ENCODE measurements around the gene REV1. TPM values are rescaled to one million over a fixed set of nuclear protein-coding genes. Genes with fewer than 3 reads are reported as not detected.

REV1 gene
- total and polyA plus RNA-seq, 2 donors (not counting 3 experiments of a cell fraction or from before 2014, with no cell fraction given): 16.6 to 50.3 TPM

GRCh38 chr2:99431587-99432275, 58.1 kb downstream of the REV1 start:
- ChIA-PET CTCF (interaction anchor here (0.6 to 1.2 kb wide), 2 partner anchors 9 to 724 kb away, joined by 3 read pairs; no protein-coding TSS in a partner anchor), POLR2A (no interaction called here)
- Histone ChIP-seq H3K79me2 (ENCODE audit: control insufficient read depth, insufficient read depth, low read length) (peaks cover 15% of the 10 kb centered on the region), H3K9me3 (replicated peaks; ENCODE audit: control insufficient read depth, insufficient read depth, low read length) (no peaks in the 10 kb centered on the region), H3K4me3 (replicated peaks in 1 of 3; ENCODE audit: insufficient read depth in 1 of 3, low read depth in 1 of 3, low read length in 3 of 3) (no peak overlapping the region), H3K9ac (replicated peaks; ENCODE audit: extremely low read depth, insufficient read depth, low read length) (no peak overlapping the region), H4K20me1 (replicated peaks; ENCODE audit: control insufficient read depth, extremely low read depth, insufficient read depth, low read length) (peaks cover 2% of the 10 kb centered on the region), H3K4me2 (ENCODE audit: insufficient read depth, low read length) (no peak overlapping the region), H3K4me1 (ENCODE audit: control insufficient read depth, extremely low read depth, insufficient read depth, low read length) (no peaks in the 10 kb centered on the region), H3K9me1 (replicated peaks; ENCODE audit: control insufficient read depth, extremely low read depth, insufficient read depth, low read length) (no peaks in the 10 kb centered on the region), H3K27me3 (ENCODE audit: control insufficient read depth in 2 of 2, insufficient read depth in 2 of 2, low read length in 2 of 2) (no peaks in the 10 kb centered on the region), H3K36me3 (ENCODE audit: control insufficient read depth in 2 of 2, extremely low read depth in 1 of 2, insufficient read depth in 2 of 2, low read length in 2 of 2) (peaks cover 6 to 14% of the 10 kb centered on the region in 2 experiments), H2AFZ (ENCODE audit: low read depth, low read length) (no peak overlapping the region), H3K27ac (ENCODE audit: insufficient read depth, low read depth, low read length) (no peak overlapping the region)
- dilution Hi-C loops (cut with MboI; ENCODE audit: extremely low pct_ligation_motif_present, low sequenced_read_pairs): no loop called here
- no TSS peak for BruUV-seq (replicated peaks)
- no peak for TF ChIP-seq GATA2 (IDR thresholded peaks at IDR 0.05; ENCODE audit: insufficient read depth, insufficient read length, low read depth, low read length)
- TF ChIP-seq POLR2AphosphoS5 (IDR thresholded peaks at IDR 0.05; ENCODE audit: insufficient read depth, low read depth, low read length): no peak
- TF ChIP-seq, protein P1, sequence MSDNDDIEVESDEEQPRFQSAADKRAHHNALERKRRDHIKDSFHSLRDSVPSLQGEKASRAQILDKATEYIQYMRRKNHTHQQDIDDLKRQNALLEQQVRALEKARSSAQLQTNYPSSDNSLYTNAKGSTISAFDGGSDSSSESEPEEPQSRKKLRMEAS (IDR thresholded peaks at IDR 0.05; ENCODE audit: insufficient read depth, insufficient read length): no peak
- no peak for TF ChIP-seq EZH2 (IDR thresholded peaks at IDR 0.05; ENCODE audit: borderline replicate concordance, low read depth, low read length, severe bottlenecking)
- no peak for TF ChIP-seq MYC (IDR thresholded peaks at IDR 0.05; ENCODE audit: low read depth, low read length)
- no peak for TF ChIP-seq FOS (IDR thresholded peaks at IDR 0.05; ENCODE audit: borderline replicate concordance, insufficient read depth, low read length)
- TF ChIP-seq CTCF (IDR thresholded peaks at IDR 0.05; ENCODE audit: extremely low read depth in 1 of 2, insufficient read depth in 1 of 2, low read depth in 1 of 2, low read length in 2 of 2): no peak
- TF ChIP-seq JUN (IDR thresholded peaks at IDR 0.05; ENCODE audit: borderline replicate concordance, insufficient read depth, insufficient read length, low read depth): no peak
- no peak for TF ChIP-seq POLR2A (IDR thresholded peaks at IDR 0.05; ENCODE audit: low read depth, low read length)
- FAIRE-seq (no peak), DNase-seq (ENCODE audit: low read depth, low spot score) (no peak)
- intact Hi-C loops (cut with micrococcal nuclease): no loop called here
